A673 (cell line): ENCODE measurements around the gene SVIL.

Source experiments
- CTCF ChIP-seq: fragments of 300-800, 200-600 bp; sonication (generic); conservative IDR thresholded peaks from 2 replicates; pipeline ENCODE4 v1.5.1; 2017; ENCODE audit warnings: low read depth, mild to moderate bottlenecking, antibody characterized with exemption, low read length, moderate library complexity, mixed read lengths
- EZH2 ChIP-seq: fragments of 200-600 bp; sonication (generic); IDR thresholded peaks from 2 replicates; pipeline ENCODE4 v1.6.1; 2017; ENCODE audit warnings: borderline replicate concordance, low read depth, mild to moderate bottlenecking, mixed read lengths, antibody characterized with exemption, low read length; ENCODE audit not compliant: poor library complexity, severe bottlenecking

- TF ChIP-seq CTCF, result no peak
- no peak for TF ChIP-seq EZH2
Measured at GRCh38 chr10:29502351-29502750, 132.4 kb downstream of the SVIL start.
